HepG2 (cell line): ENCODE data around the gene RBPJ. TPM values are rescaled to one million over a fixed set of nuclear protein-coding genes. Genes with fewer than 3 reads are reported as not detected.
A peak's percentile ranks its signal among the peaks of the same experiment; 100 is the strongest.

Experiments
- CBX1 ChIP-seq: IDR thresholded peaks from one replicate; pipeline ENCODE4 v1.6.1; 2016; ENCODE audit warnings: antibody characterized with exemption, low read depth
- FOXJ3 ChIP-seq: sonication (generic); formaldehyde crosslinking; IDR thresholded peaks from 2 replicates; pipeline ENCODE4 v1.4.0; 2020; ENCODE audit warnings: missing genetic modification reagents, mild to moderate bottlenecking, borderline replicate concordance
- FOXP4 ChIP-seq: sonication (generic); formaldehyde crosslinking; IDR thresholded peaks from 2 replicates; pipeline ENCODE4 v1.4.0; 2020; ENCODE audit warnings: missing genetic modification reagents
- GRHL1 ChIP-seq: sonication (generic); formaldehyde crosslinking; conservative IDR thresholded peaks from 2 replicates; pipeline ENCODE4 v1.8.0; 2022; ENCODE audit warnings: missing genetic modification reagents
- IKZF4 ChIP-seq: sonication (generic); formaldehyde crosslinking; IDR thresholded peaks from 2 replicates; pipeline ENCODE4 v1.5.1; 2020; ENCODE audit warnings: borderline replicate concordance, mild to moderate bottlenecking, low read depth, missing genetic modification reagents; ENCODE audit errors: not compliant biosample characterization
- JUN ChIP-seq: sonication (generic); formaldehyde crosslinking; IDR thresholded peaks from 2 replicates; pipeline ENCODE4 v1.4.0; 2020; ENCODE audit warnings: mild to moderate bottlenecking, missing genetic modification reagents
- KDM1A ChIP-seq: IDR thresholded peaks from 2 replicates; pipeline ENCODE4 v1.6.1; 2016; ENCODE audit warnings: missing compliant biosample characterization
- NONO ChIP-seq, 2 experiments: fragments of 450-650 bp in 1 of 2; sonication (generic) in 1 of 2; formaldehyde crosslinking in 1 of 2; IDR thresholded peaks in 1 of 2; conservative IDR thresholded peaks in 1 of 2; 2 replicates each; pipeline versions ENCODE4 v1.6.1 to v1.8.0; 2017 to 2022; ENCODE audit warnings: mild to moderate bottlenecking in 1 of 2, missing genetic modification reagents in 1 of 2, moderate library complexity in 1 of 2
- NR2F6 ChIP-seq, 2 experiments: IDR thresholded peaks; 2 replicates each; pipeline ENCODE4 v1.6.1; 2016; ENCODE audit warnings: antibody characterized with exemption in 1 of 2, mild to moderate bottlenecking in 1 of 2
- PRDM15 ChIP-seq: sonication (generic); formaldehyde crosslinking; IDR thresholded peaks from 2 replicates; pipeline ENCODE4 v1.4.0; 2020; ENCODE audit warnings: missing genetic modification reagents
- RFXAP ChIP-seq: sonication (generic); formaldehyde crosslinking; IDR thresholded peaks from 2 replicates; pipeline ENCODE4 v1.4.0; 2020; ENCODE audit warnings: missing genetic modification reagents, borderline replicate concordance
- SIN3A ChIP-seq: IDR thresholded peaks from 2 replicates; pipeline ENCODE4 v1.6.1; 2011; ENCODE audit warnings: low read depth, mild to moderate bottlenecking, control low read depth, low read length, borderline replicate concordance
- SP4 ChIP-seq: sonication (generic); formaldehyde crosslinking; IDR thresholded peaks from 2 replicates; pipeline ENCODE4 v1.8.1; 2023; ENCODE audit warnings: mild to moderate bottlenecking, missing genetic modification reagents
- SRSF9 ChIP-seq: fragments of 200-400 bp; formaldehyde crosslinking; IDR thresholded peaks from 2 replicates; pipeline ENCODE4 v1.6.1; 2018; ENCODE audit warnings: borderline replicate concordance, mild to moderate bottlenecking, low read depth, low read length; ENCODE audit not compliant: insufficient read depth, poor library complexity, severe bottlenecking
- ZFP82 ChIP-seq: sonication (generic); formaldehyde crosslinking; IDR thresholded peaks from 2 replicates; pipeline ENCODE4 v1.5.1; 2020; ENCODE audit warnings: mild to moderate bottlenecking, missing genetic modification reagents, borderline replicate concordance
- ZNF451 ChIP-seq: sonication (generic); formaldehyde crosslinking; IDR thresholded peaks from 2 replicates; pipeline ENCODE4 v1.5.0; 2020; ENCODE audit warnings: mild to moderate bottlenecking, missing genetic modification reagents
- ZNF503 ChIP-seq: sonication (generic); formaldehyde crosslinking; IDR thresholded peaks from 2 replicates; pipeline ENCODE4 v1.4.0; 2020; ENCODE audit warnings: missing genetic modification reagents
- ZNF616 ChIP-seq: sonication (generic); formaldehyde crosslinking; IDR thresholded peaks from 2 replicates; pipeline ENCODE4 v1.5.0; 2020; ENCODE audit warnings: low read depth, mild to moderate bottlenecking, missing genetic modification reagents
- ZZZ3 ChIP-seq: sonication (generic); formaldehyde crosslinking; IDR thresholded peaks from 2 replicates; pipeline ENCODE4 v1.4.0; 2020; ENCODE audit warnings: missing genetic modification reagents, mild to moderate bottlenecking, borderline replicate concordance
- polyA plus RNA-seq, 8 experiments: library from polyadenylated mRNA; depleted of rRNA in 3 of 8; stranded (reverse) in 7 of 8; unstranded in 1 of 8; fragments of >200 nt; fragmentation: Illumina TruSeq in 4 of 8; extraction: Trizol in 4 of 8; gene quantifications; 2 replicates each; pipeline versions ENCODE4 v1.2.1 to v1.2.3, GENCODE V29; 2011 to 2016; ENCODE audit warnings: low read depth in 4 of 8, missing spikeins in 1 of 8, mixed read lengths in 1 of 8; ENCODE audit not compliant: insufficient read depth in 1 of 8
- total RNA-seq, 5 experiments: library from RNA; depleted of rRNA; stranded (reverse); fragments of >200 nt; fragmentation: Illumina TruSeq; extraction: Trizol; gene quantifications; 2 replicates each; pipeline ENCODE4 v1.2.3, GENCODE V29; 2016; ENCODE audit warnings: low read depth in 1 of 5

The RBPJ gene
- total and polyA plus RNA-seq, 2 of the 13 experiments (the other 11 are each of a cell fraction or from before 2014, with no cell fraction given) = 25.9 to 33.2 TPM

GRCh38 chr4:26372525-26373172 lies 51.8 kb downstream of the RBPJ start (continued):
- TF ChIP-seq NR2F6 (IDR thresholded peaks at IDR 0.05) (no peak), NR2F6 (CRISPR knock-in tag; IDR thresholded peaks at IDR 0.05) (peak; percentile 13; the same call in 1 of the 2 replicates), IKZF4 (CRISPR knock-in tag) (no peak), ZZZ3 (CRISPR knock-in tag) (no peak), JUN (CRISPR knock-in tag) (no peak), FOXJ3 (CRISPR knock-in tag) (peak; percentile 48), KDM1A (CRISPR knock-in tag) (0 out of 2 replicates have a peak, but pooled peaks have one; percentile 54), ZNF616 (CRISPR knock-in tag) (no peak), SIN3A (no peak), RFXAP (CRISPR knock-in tag) (no peak), ZNF451 (CRISPR knock-in tag) (no peak), GRHL1 (CRISPR knock-in tag) (no peak), ZFP82 (CRISPR knock-in tag) (no peak), CBX1 (no peak), FOXP4 (CRISPR knock-in tag) (peak; percentile 74), ZNF503 (CRISPR knock-in tag) (no peak), PRDM15 (no peak), NONO (IDR thresholded peaks at IDR 0.05) (no peak), NONO (CRISPR knock-in tag; conservative IDR thresholded peaks at IDR 0.05) (0 out of 2 replicates have a peak, but pooled peaks have one; percentile 52), SP4 (no peak), SRSF9 (no peak)
